HUES64 (cell line): ENCODE measurements around the gene CDH13.

Experiments
- H3K27ac ChIP-seq: 2 replicates; pipeline ENCODE4 v1.7.0; 2013; ENCODE audit warnings: low read depth, low read length, inconsistent platforms
- H3K27me3 ChIP-seq: 2 replicates; pipeline ENCODE4 v1.6.1; 2013; ENCODE audit warnings: mild to moderate bottlenecking, low read length; ENCODE audit not compliant: insufficient read depth
- H3K36me3 ChIP-seq: 2 replicates; pipeline ENCODE4 v1.6.1; 2013; ENCODE audit warnings: mild to moderate bottlenecking, low read length; ENCODE audit not compliant: insufficient read depth
- H3K4me1 ChIP-seq: 2 replicates; pipeline ENCODE4 v1.6.1; 2013; ENCODE audit warnings: mild to moderate bottlenecking, low read length, moderate library complexity; ENCODE audit not compliant: insufficient read depth
- H3K4me3 ChIP-seq: 2 replicates; pipeline ENCODE4 v1.5.1; 2013; ENCODE audit warnings: mild to moderate bottlenecking, low read length, moderate library complexity
- H3K9ac ChIP-seq: 2 replicates; pipeline ENCODE4 v1.6.1; 2013; ENCODE audit warnings: mild to moderate bottlenecking, low read depth, low read length
- H3K9me3 ChIP-seq: 2 replicates; pipeline ENCODE4 v1.6.1; 2013; ENCODE audit warnings: low read depth, low read length; ENCODE audit not compliant: insufficient read depth
- WGBS: fragments of 150-250, 120-280 bp; methylation state at CpG from one replicate; pipeline ENCODE4 v1.1.7; 2013; ENCODE audit warnings: missing lambda C conversion rate; 5-methylcytosine and 5-hydroxymethylcytosine counted together

Gene CDH13

GRCh38 chr16:82848013-82848412 is 221.2 kb downstream of the CDH13 start:
- H3K4me3 ChIP-seq: no peak overlapping the region
- no peaks in the 10 kb centered on the region for H3K27me3 ChIP-seq
- no peak overlapping the region for H3K27ac ChIP-seq
- peaks cover 6% of the 10 kb centered on the region for H3K9me3 ChIP-seq
- H3K36me3 ChIP-seq: no peaks in the 10 kb centered on the region
- H3K4me1 ChIP-seq: no peaks in the 10 kb centered on the region
- H3K9ac ChIP-seq: no peak overlapping the region

- Histone ChIP-seq H3K36me3 (no peaks in the 10 kb centered on the region), H3K27ac (no peak overlapping the region), H3K9ac (no peak overlapping the region), H3K9me3 (no peaks in the 10 kb centered on the region), H3K27me3 (no peaks in the 10 kb centered on the region), H3K4me1 (no peaks in the 10 kb centered on the region), H3K4me3 (no peak overlapping the region)
- 90% methylated on average over 3 of the region's 3 CpGs for WGBS
Observed at GRCh38 chr16:82852388-82853008, 225.7 kb downstream of the CDH13 start.

GRCh38 chr16:82855471-82855870 is 228.7 kb downstream of the CDH13 start:
- Histone ChIP-seq H3K27me3 (no peaks in the 10 kb centered on the region), H3K9ac (no peak overlapping the region), H3K9me3 (no peaks in the 10 kb centered on the region), H3K27ac (no peak overlapping the region), H3K4me3 (no peak overlapping the region), H3K36me3 (no peaks in the 10 kb centered on the region), H3K4me1 (no peaks in the 10 kb centered on the region)
- WGBS: 96% methylated on average over 5 of the region's 5 CpGs

GRCh38 chr16:82857693-82858365 is 231.1 kb downstream of the CDH13 start:
- H3K9me3 ChIP-seq: no peaks in the 10 kb centered on the region
- H3K9ac ChIP-seq: no peak overlapping the region
- no peak overlapping the region for H3K27ac ChIP-seq
- H3K36me3 ChIP-seq: no peaks in the 10 kb centered on the region
- H3K4me3 ChIP-seq: no peak overlapping the region
- 94% methylated on average over 6 of the region's 6 CpGs for WGBS
- H3K27me3 ChIP-seq: no peaks in the 10 kb centered on the region
- H3K4me1 ChIP-seq: no peaks in the 10 kb centered on the region

- Histone ChIP-seq H3K4me3 (no peak overlapping the region), H3K9me3 (no peaks in the 10 kb centered on the region), H3K27ac (no peak overlapping the region), H3K27me3 (no peaks in the 10 kb centered on the region), H3K9ac (no peak overlapping the region), H3K4me1 (no peaks in the 10 kb centered on the region), H3K36me3 (no peaks in the 10 kb centered on the region)
- WGBS: 91% methylated on average over 6 of the region's 6 CpGs
Observed at GRCh38 chr16:82859662-82860061, 232.9 kb downstream of the CDH13 start.

DNA sequence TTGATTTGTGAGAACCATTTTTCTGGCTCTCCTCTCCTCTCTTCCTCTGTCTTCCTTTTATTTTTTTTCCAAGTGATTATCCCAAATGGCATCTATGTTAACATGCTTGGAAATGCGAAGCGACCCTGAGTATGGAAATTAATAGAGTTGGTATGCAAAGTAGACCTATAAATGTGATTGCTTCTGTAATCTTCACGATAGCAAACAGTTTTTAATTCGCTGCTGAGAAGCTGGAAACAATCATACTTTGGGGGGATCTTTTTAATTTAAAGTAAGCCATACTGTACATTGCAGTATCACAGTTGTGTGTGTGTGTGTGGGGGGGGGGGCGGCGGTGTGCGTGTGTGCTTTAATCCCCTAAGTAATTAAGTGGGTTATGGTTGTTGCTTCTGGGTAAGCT is 233.3 kb downstream of the CDH13 start:
- no peaks in the 10 kb centered on the region for H3K36me3 ChIP-seq
- 97% methylated on average over 4 of the region's 7 CpGs for WGBS
- H3K9ac ChIP-seq: no peak overlapping the region
- H3K4me1 ChIP-seq: no peaks in the 10 kb centered on the region
- 0 out of 2 replicates have a peak, but pooled peaks cover 2% of the 10 kb centered on the region for H3K9me3 ChIP-seq
- no peak overlapping the region for H3K4me3 ChIP-seq
- no peak overlapping the region for H3K27ac ChIP-seq
- H3K27me3 ChIP-seq: no peaks in the 10 kb centered on the region

DNA sequence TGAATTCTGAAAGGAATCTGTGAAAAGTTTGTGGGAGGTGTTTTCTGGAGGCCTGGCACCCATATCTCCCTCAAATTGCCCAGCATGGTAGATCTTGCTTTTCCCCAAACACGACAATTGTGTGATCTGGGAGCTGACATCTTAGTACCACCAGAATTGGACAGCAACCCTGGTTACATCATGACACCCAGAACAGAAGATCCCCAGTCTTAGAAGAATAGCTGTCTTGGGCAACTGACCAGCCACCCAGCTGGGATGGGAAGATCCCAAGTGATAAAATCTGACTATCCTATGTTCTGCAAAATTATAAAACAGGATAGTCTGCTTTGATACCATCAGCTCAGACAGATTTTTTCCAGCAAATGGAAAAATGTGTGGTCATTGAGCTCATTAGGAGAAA is 235.3 kb downstream of the CDH13 start:
- Histone ChIP-seq H3K27me3 (no peaks in the 10 kb centered on the region), H3K36me3 (no peaks in the 10 kb centered on the region), H3K4me1 (no peaks in the 10 kb centered on the region), H3K9me3 (peaks cover 10% of the 10 kb centered on the region; the same call in 1 of the 2 replicates), H3K27ac (no peak overlapping the region), H3K4me3 (no peak overlapping the region), H3K9ac (no peak overlapping the region)
- WGBS: 100% methylated on average over 1 of the region's 1 CpG

DNA sequence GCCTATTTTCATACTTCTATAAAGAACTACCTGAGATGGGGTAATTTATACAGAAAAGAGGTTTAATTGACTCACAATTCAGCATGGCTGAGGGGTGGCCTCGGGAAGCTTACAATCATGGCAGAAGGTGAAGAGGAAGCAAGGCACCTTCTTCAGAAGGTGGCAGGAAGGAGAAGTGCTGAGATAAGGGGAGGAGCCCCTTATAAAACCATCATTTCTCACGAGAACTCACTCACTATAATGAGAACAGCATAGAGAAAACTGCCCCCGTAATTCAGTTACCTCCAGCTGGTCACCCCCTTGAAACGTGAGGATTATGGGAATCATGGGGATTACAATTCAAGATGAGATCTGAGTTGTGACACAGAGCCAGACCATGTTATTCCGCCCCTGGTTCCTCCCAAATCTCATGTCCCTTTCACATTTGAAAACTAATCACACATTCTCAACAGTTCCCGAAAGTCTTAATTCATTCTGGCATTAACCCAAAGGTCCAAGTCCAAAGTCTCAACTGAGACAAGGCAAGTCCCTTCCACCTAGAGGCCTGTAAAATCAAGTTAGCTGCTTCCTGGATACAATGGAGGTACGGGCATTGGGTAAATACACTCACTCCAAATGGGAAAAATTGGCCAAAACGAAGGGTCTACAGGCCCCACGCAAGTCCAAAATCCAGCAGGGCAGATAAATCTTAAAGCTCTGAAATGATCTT is 237.7 kb downstream of the CDH13 start:
- WGBS: 94% methylated on average over 8 of the region's 9 CpGs
- H3K27ac ChIP-seq: no peak overlapping the region
- no peaks in the 10 kb centered on the region for H3K27me3 ChIP-seq
- H3K4me1 ChIP-seq: no peaks in the 10 kb centered on the region
- H3K9me3 ChIP-seq: peaks cover 10% of the 10 kb centered on the region; the same call in 1 of the 2 replicates
- no peak overlapping the region for H3K9ac ChIP-seq
- no peak overlapping the region for H3K4me3 ChIP-seq
- H3K36me3 ChIP-seq: no peaks in the 10 kb centered on the region

DNA sequence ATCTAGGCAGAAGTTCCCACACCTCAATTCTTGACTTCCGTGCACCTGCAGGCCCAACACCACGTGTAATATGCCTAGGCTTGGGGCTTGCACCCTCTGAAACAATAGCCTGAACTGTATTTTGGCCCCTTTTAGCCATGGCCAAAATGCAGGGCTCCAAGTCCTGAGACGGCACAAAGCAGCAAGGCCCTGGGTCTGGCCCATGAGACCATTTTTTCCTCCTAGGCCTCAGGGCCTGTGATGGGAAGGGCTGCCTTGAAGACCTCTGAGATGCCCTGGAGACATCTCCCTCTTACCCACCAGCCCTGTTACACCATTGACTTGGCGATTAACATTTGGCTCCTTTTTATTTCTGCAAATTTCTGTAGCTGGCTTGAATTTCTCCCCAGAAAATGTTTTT is 238.6 kb downstream of the CDH13 start:
- Histone ChIP-seq H3K27ac (no peak overlapping the region), H3K4me1 (no peaks in the 10 kb centered on the region), H3K4me3 (no peak overlapping the region), H3K9me3 (peaks cover 10% of the 10 kb centered on the region; the same call in 1 of the 2 replicates), H3K36me3 (no peaks in the 10 kb centered on the region), H3K9ac (no peak overlapping the region), H3K27me3 (no peaks in the 10 kb centered on the region)
- WGBS: 81% methylated on average over 4 of the region's 4 CpGs

DNA sequence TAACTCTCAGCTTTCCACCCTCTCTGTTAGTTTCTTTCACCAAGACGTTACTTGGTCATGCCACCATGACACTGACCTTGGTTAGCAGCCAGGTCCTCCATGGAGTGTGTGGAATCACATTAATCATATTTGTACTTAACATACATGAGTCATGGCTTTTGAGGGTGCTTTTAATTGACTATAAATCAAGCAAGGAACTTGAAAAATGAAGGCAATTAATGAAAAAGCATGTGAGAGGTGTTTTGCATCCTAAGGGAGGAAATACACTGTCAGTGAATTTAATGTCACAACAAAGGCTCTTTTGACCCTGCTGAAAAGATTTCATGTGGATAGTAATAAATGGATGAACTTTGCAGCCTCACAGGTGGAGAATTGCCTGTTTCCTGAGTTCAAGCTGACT is 240.7 kb downstream of the CDH13 start:
- Histone ChIP-seq H3K9me3 (peaks cover 10% of the 10 kb centered on the region; the same call in 1 of the 2 replicates), H3K4me3 (no peak overlapping the region), H3K36me3 (no peaks in the 10 kb centered on the region), H3K4me1 (no peaks in the 10 kb centered on the region), H3K27me3 (no peaks in the 10 kb centered on the region), H3K27ac (no peak overlapping the region), H3K9ac (no peak overlapping the region)
- 79% methylated on average over 1 of the region's 1 CpG for WGBS

- H3K27me3 ChIP-seq: no peaks in the 10 kb centered on the region
- no peak overlapping the region for H3K9ac ChIP-seq
- no peaks in the 10 kb centered on the region for H3K36me3 ChIP-seq
- no peaks in the 10 kb centered on the region for H3K9me3 ChIP-seq
- no peak overlapping the region for H3K4me3 ChIP-seq
- H3K27ac ChIP-seq: peak overlapping the region; percentile 5; the same call in 1 of the 2 replicates
- peaks cover 17% of the 10 kb centered on the region for H3K4me1 ChIP-seq
- 72% methylated on average over 7 of the region's 7 CpGs for WGBS
Observed at GRCh38 chr16:82874271-82874670, 247.5 kb downstream of the CDH13 start.
